Transverse colon (tissue), 4 donors: ENCODE results near the gene FA2H. TPM values are rescaled to one million over a fixed set of nuclear protein-coding genes. Genes with fewer than 3 reads are reported as not detected.

Source experiments
- DNase-seq: peaks from one replicate; pipeline ENCODE4 v3.0.0-alpha.2; 2019
- H3K27ac ChIP-seq, 4 donors: fragments of 200-600 bp; sonication (generic); 2 replicates each; pipeline ENCODE4 v1.5.1; 2016 to 2018; ENCODE audit warnings: inconsistent platforms in 4 of 4
- H3K27me3 ChIP-seq: fragments of 200-600 bp; sonication (generic); 2 replicates; pipeline ENCODE4 v1.5.1; 2017; ENCODE audit warnings: inconsistent platforms
- H3K36me3 ChIP-seq, 4 donors: fragments of 200-600 bp; sonication (generic); 2 replicates each; pipeline ENCODE4 v1.5.1; 2017 to 2019; ENCODE audit warnings: inconsistent platforms in 4 of 4
- H3K4me1 ChIP-seq, 4 donors: fragments of 200-600 bp; sonication (generic); 2 replicates each; pipeline ENCODE4 v1.5.1; 2017 to 2020; ENCODE audit warnings: inconsistent platforms in 4 of 4
- H3K4me3 ChIP-seq, 4 donors: fragments of 200-600 bp; sonication (generic); 1 replicate in 1 of 4; 2 replicates in 3 of 4; pipeline versions ENCODE4 v1.5.1 to v1.6.1; 2017 to 2019; ENCODE audit warnings: inconsistent platforms in 4 of 4
- H3K9me3 ChIP-seq, 2 donors: fragments of 200-600 bp; sonication (generic); 2 replicates each; pipeline ENCODE4 v1.5.1; 2017 to 2019; ENCODE audit warnings: inconsistent platforms in 2 of 2
- EP300 ChIP-seq: sonication (generic); formaldehyde crosslinking; IDR thresholded peaks from one replicate; pipeline ENCODE4 v1.6.1; 2017; ENCODE audit warnings: antibody characterized with exemption, low read depth
- POLR2A ChIP-seq: fragments of 450-650 bp; IDR thresholded peaks from one replicate; pipeline ENCODE4 v1.6.1; 2016; ENCODE audit warnings: antibody characterized with exemption, mild to moderate bottlenecking, moderate library complexity
- POLR2AphosphoS5 ChIP-seq, 3 donors: sonication (generic); formaldehyde crosslinking; IDR thresholded peaks; one replicate each; pipeline ENCODE4 v1.6.1; 2016; ENCODE audit warnings: antibody characterized with exemption in 3 of 3
- WGBS, 2 donors: methylation state at CpG; one replicate each; pipeline ENCODE4 v1.1.5; 2018; ENCODE audit warnings: low coverage in 1 of 2; 5-methylcytosine and 5-hydroxymethylcytosine counted together
- in situ Hi-C, 4 donors: fragments of 200-750 bp; cut with MboI; loops; one replicate each; pipeline versions ENCODE4 v1.15.0 to v1.15.1; 2017; ENCODE audit warnings: low sequenced_read_pairs in 3 of 4, low pct_ligation_motif_present in 1 of 4, low pct_unique_long_range_greater_than_20kb in 1 of 4
- intact Hi-C: fragments of 100-400 bp; cut with DNase I; formaldehyde crosslinking; loops from one replicate; pipeline ENCODE4 v1.15.1; 2023; ENCODE audit warnings: low total_unique reads
- total RNA-seq, 4 donors: library from RNA; depleted of rRNA; stranded (reverse); fragments of >200 nt; gene quantifications; one replicate each; pipeline ENCODE4 v1.1.0, GENCODE V29; 2016
- TF ChIP-seq, protein P1 (sequence below), 5 experiments: fragments of 200-600 bp in 3 of 5; fragments of 450-650 bp in 2 of 5; sonication (generic) in 3 of 5; IDR thresholded peaks; 1 replicate in 2 of 5; 2 replicates in 3 of 5; pipeline ENCODE4 v1.5.1; 2016 to 2017; ENCODE audit warnings: antibody characterized with exemption in 5 of 5, inconsistent platforms in 3 of 5, mild to moderate bottlenecking in 2 of 5, moderate library complexity in 1 of 5

The FA2H gene
- total RNA-seq, 4 donors from 2014 or later, result 20.1 to 80.8 (median 36.8) TPM

DNA sequence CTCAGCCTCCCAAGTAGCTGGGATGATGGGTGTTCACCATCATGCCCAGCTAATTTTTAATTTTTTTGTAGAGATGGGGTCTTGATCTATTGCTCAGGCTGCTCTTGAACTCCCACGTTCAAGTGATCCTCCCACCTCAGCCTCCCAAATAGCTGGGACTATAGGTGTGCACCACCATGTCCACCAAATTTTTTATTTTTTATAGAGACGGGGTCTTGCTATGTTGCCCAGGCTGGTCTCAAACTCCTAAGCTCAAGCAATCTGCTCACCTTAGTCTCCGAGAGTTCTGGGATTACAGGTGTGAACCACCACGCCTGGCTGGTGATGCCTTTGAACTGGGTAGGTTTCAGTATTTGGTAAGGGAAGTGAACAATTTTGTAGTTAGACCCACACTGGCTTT is 30.1 kb downstream of the FA2H start:
- Histone ChIP-seq H3K27ac (peak overlapping the region; percentile 86 to 91 (median 88)), H3K9me3 (no peaks in the 10 kb centered on the region), H3K4me1 (peaks cover 4 to 46% (median 33%) of the 10 kb centered on the region in 4 donors), H3K4me3 (peak overlapping the region in 1 of 4 donors; percentile 23), H3K27me3 (no peaks in the 10 kb centered on the region), H3K36me3 (no peaks in the 10 kb centered on the region)
- in situ Hi-C loops (no loop called here), intact Hi-C loops (no loop called here)
- WGBS, 2 donors, result 67 to 89% methylated on average over 1 to 4 of the region's 4 CpGs
- TF ChIP-seq POLR2AphosphoS5 (IDR thresholded peaks at IDR 0.05) (no peak), EP300 (no peak), POLR2A (no peak)
- TF ChIP-seq, protein P1, sequence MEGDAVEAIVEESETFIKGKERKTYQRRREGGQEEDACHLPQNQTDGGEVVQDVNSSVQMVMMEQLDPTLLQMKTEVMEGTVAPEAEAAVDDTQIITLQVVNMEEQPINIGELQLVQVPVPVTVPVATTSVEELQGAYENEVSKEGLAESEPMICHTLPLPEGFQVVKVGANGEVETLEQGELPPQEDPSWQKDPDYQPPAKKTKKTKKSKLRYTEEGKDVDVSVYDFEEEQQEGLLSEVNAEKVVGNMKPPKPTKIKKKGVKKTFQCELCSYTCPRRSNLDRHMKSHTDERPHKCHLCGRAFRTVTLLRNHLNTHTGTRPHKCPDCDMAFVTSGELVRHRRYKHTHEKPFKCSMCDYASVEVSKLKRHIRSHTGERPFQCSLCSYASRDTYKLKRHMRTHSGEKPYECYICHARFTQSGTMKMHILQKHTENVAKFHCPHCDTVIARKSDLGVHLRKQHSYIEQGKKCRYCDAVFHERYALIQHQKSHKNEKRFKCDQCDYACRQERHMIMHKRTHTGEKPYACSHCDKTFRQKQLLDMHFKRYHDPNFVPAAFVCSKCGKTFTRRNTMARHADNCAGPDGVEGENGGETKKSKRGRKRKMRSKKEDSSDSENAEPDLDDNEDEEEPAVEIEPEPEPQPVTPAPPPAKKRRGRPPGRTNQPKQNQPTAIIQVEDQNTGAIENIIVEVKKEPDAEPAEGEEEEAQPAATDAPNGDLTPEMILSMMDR (IDR thresholded peaks at IDR 0.05), result no peak
- DNase-seq, result no peak

DNA sequence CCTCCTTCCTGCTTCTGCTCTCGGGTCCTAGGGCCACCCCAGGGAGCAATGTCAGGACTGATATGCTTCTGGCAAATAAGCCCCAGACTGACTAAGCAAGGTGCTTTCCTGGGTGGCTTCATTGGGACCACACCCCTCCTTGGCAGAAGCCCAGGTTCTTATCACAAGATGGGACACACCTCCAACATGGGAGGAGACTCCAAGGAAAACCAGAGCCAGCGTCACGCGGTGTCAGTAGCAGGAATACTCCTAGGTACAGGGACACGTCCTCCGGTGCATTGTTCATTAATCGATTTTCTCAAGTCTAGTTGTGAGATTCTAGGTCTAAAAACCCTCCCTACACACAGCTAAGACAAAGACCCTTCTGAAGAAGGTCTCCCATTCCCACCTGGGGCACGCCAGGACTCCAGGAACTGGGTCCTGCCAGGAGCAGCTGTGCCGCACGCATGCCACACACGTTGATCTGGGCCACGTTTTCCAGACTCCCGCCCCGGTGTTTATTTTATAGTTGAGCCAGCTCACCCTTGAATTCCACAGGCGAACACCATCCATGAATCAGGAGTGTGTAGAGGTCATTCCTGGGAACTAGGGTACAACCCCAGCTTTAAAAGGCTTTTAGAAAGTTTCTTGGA is 30.8 kb downstream of the FA2H start:
- WGBS, 2 donors, result 40% methylated on average over 15 of the region's 15 CpGs; no CpG with 5 or more reads in 1 of the 2 donors
- Histone ChIP-seq H3K36me3 (no peaks in the 10 kb centered on the region), H3K4me3 (peak overlapping the region in 1 of 4 donors; percentile 23), H3K27me3 (no peaks in the 10 kb centered on the region), H3K4me1 (peaks cover 4 to 46% (median 33%) of the 10 kb centered on the region in 4 donors), H3K9me3 (no peaks in the 10 kb centered on the region), H3K27ac (peak overlapping the region; percentile 86 to 91 (median 88))
- in situ Hi-C loops, result no loop called here
- intact Hi-C loops, result no loop called here
- DNase-seq, result peak; percentile 95
- TF ChIP-seq POLR2AphosphoS5 (IDR thresholded peaks at IDR 0.05) (peak; percentile 75 to 92 (median 91)), POLR2A (peak; percentile 91)
- TF ChIP-seq, protein P1 (IDR thresholded peaks at IDR 0.05), result no peak

DNA sequence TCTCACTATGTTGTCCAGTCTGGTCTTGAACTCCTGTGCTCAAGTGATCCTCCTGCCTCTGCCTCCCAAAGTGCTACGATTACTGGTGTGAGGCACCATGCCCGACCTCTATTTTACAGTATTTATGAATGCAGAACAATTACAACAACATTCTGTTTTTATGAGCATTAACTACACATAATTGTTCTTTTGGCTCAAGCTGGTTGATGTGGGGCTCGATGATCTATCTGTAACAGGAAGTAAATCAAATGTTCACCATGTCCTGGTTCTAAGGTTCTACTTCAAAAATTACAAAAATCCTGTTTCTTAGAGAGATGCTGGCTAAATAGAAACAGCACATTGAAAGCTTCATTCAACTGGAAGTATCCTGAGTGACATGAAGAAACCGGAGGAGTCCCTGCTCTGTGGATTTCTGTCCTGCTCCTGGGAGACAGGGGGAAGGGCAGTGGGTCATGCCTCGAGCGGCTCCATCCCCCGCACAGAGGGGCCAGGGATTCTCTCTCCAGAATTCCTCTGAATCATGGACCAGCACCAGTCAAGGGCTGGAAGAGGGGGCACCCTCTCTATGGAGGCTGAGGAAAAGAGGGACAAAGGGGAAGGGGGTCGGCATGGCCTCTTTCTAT is 31.5 kb downstream of the FA2H start:
- H3K27me3 ChIP-seq, result no peaks in the 10 kb centered on the region
- no peaks in the 10 kb centered on the region for H3K36me3 ChIP-seq
- peak overlapping the region; percentile 86 to 91 (median 88) for H3K27ac ChIP-seq
- H3K4me1 ChIP-seq, result peaks cover 4 to 46% (median 33%) of the 10 kb centered on the region in 4 donors
- no peak for DNase-seq
- intact Hi-C loops (no loop called here), in situ Hi-C loops (no loop called here)
- TF ChIP-seq, protein P1 (IDR thresholded peaks at IDR 0.05), result no peak
- TF ChIP-seq EP300, result no peak
- TF ChIP-seq POLR2A, result no peak
- TF ChIP-seq POLR2AphosphoS5 (IDR thresholded peaks at IDR 0.05), result no peak
- no peaks in the 10 kb centered on the region for H3K9me3 ChIP-seq
- no peak overlapping the region for H3K4me3 ChIP-seq
- WGBS, 2 donors, result 36 to 45% methylated on average over 4 to 8 of the region's 8 CpGs

DNA sequence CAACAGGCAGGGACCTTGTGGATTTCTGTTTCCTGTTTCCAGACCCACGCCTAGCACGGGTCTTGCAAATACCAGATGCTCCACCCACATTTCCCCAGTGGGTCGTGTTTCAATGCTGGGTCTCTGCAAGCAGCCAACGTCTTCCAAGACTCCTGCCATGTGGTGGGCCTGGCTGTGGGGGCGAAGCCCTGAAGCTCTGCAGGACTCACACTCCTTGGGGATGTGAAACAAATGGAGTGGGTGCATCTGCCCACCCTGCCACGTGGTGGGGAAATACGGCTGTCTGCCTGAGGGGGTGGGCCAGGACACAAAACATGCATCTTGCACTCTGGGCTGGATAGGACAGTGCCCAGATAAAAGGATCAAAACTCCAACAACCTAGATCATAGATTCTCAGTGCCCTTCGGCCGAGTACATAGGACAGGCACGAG is 32.6 kb downstream of the FA2H start:
- H3K27ac ChIP-seq, result peak overlapping the region; percentile 86 to 91 (median 88)
- in situ Hi-C loops (no loop called here), intact Hi-C loops (no loop called here)
- no peak for DNase-seq
- no peaks in the 10 kb centered on the region for H3K27me3 ChIP-seq
- H3K4me1 ChIP-seq, result peaks cover 4 to 46% (median 33%) of the 10 kb centered on the region in 4 donors
- TF ChIP-seq EP300 (no peak), POLR2AphosphoS5 (IDR thresholded peaks at IDR 0.05) (no peak), POLR2A (no peak)
- TF ChIP-seq, protein P1 (IDR thresholded peaks at IDR 0.05), result no peak
- no peaks in the 10 kb centered on the region for H3K36me3 ChIP-seq
- no peak overlapping the region for H3K4me3 ChIP-seq
- H3K9me3 ChIP-seq, result no peaks in the 10 kb centered on the region
- 36 to 47% methylated on average over 3 to 10 of the region's 10 CpGs for WGBS, 2 donors
